Right cardiac atrium (tissue), 5 donors: ENCODE data around the gene FAM107B. TPM values are rescaled to one million over a fixed set of nuclear protein-coding genes. Genes with fewer than 3 reads are reported as not detected.

Source experiments
- ATAC-seq, 2 donors: fragments of 200-7000 bp; cut with Tn5 transposase; one replicate each; pipeline versions ENCODE4 v1.8.0 to v1.9.1; 2020; ENCODE audit warnings: moderate library complexity in 2 of 2, mild to moderate bottlenecking in 1 of 2
- DNase-seq, 3 donors: peaks; one replicate each; pipeline ENCODE4 v3.0.0-alpha.2; 2020
- H3K27ac ChIP-seq: one replicate; pipeline ENCODE4 v1.5.1; 2013; ENCODE audit warnings: mild to moderate bottlenecking, low read length, control low read depth, moderate library complexity
- H3K27me3 ChIP-seq: one replicate; pipeline ENCODE4 v1.6.1; 2013; ENCODE audit not compliant: control insufficient read depth, insufficient read depth
- H3K4me1 ChIP-seq: one replicate; pipeline ENCODE4 v1.6.1; 2013; ENCODE audit warnings: low read length; ENCODE audit not compliant: control insufficient read depth, insufficient read depth
- H3K4me3 ChIP-seq: one replicate; pipeline ENCODE4 v1.5.1; 2013; ENCODE audit warnings: low read length, control low read depth
- H3K9me3 ChIP-seq: one replicate; pipeline ENCODE4 v1.6.1; 2013; ENCODE audit warnings: low read length; ENCODE audit not compliant: control insufficient read depth
- WGBS: extraction: QIAGEN DNeasy Blood & Tissue Kit; methylation state at CpG from one replicate; pipeline ENCODE4 v1.1.7; 2013; 5-methylcytosine and 5-hydroxymethylcytosine counted together
- intact Hi-C, 4 donors: fragments of 100-400 bp; cut with DNase I; formaldehyde crosslinking; loops; one replicate each; pipeline versions ENCODE4 v1.11.0 to v1.14.0; 2022 to 2023
- polyA plus RNA-seq: library from polyadenylated mRNA; stranded (reverse); fragments of 200-250 nt; gene quantifications from one replicate; pipeline ENCODE4 v1.2.3, GENCODE V29; 2013
- total RNA-seq, 4 donors: library from RNA; stranded (reverse); fragmentation: NEBNext Ultra II Directional; extraction: Animal tissue kit (Norgen Biotek cat#: 25700); gene quantifications; one replicate each; pipeline ENCODE4 v1.2.1, GENCODE V29; 2021
- donor health status: healthy with polysubstance abuse.
- donor health status: DM: no; HTN: yes; CAD: no.
- donor health status: DM: no; HTN: no; CAD: no.
- donor health status: DM: no; HTN: yes; CAD: no; lungs with severe emphysema.
- donor health status: DM: yes; HTN: yes; CAD: no.

The FAM107B gene
- total and polyA plus RNA-seq, 5 donors: 4.3 to 18.7 (median 8.0) TPM

GRCh38 chr10:14527915-14528314 lies 246.8 kb downstream of the FAM107B start:
- DNase-seq (no peak), ATAC-seq (no peak)
- Histone ChIP-seq H3K27me3 (no peaks in the 10 kb centered on the region), H3K27ac (no peak overlapping the region), H3K4me1 (no peaks in the 10 kb centered on the region), H3K9me3 (no peaks in the 10 kb centered on the region), H3K4me3 (no peak overlapping the region)
- WGBS: 92% methylated on average over 3 of the region's 3 CpGs
- intact Hi-C loops: no loop called here

GRCh38 chr10:14527134-14527844 lies 247.4 kb downstream of the FAM107B start:
- H3K27me3 ChIP-seq: no peaks in the 10 kb centered on the region
- no peak overlapping the region for H3K27ac ChIP-seq
- ATAC-seq (no peak), DNase-seq (no peak)
- 98% methylated on average over 3 of the region's 3 CpGs for WGBS
- intact Hi-C loops: no loop called here
- H3K4me1 ChIP-seq: no peaks in the 10 kb centered on the region
- H3K9me3 ChIP-seq: no peaks in the 10 kb centered on the region
- no peak overlapping the region for H3K4me3 ChIP-seq

GRCh38 chr10:14526326-14526725 lies 248.4 kb downstream of the FAM107B start:
- intact Hi-C loops: no loop called here
- 98% methylated on average over 7 of the region's 7 CpGs for WGBS
- no peaks in the 10 kb centered on the region for H3K9me3 ChIP-seq

GRCh38 chr10:14524691-14525324 lies 249.9 kb downstream of the FAM107B start:
- H3K4me3 ChIP-seq: no peak overlapping the region
- WGBS: 93% methylated on average over 3 of the region's 3 CpGs
- ATAC-seq (no peak), DNase-seq (no peak)
- intact Hi-C loops: no loop called here
- H3K27ac ChIP-seq: no peak overlapping the region
- no peaks in the 10 kb centered on the region for H3K9me3 ChIP-seq
- H3K27me3 ChIP-seq: no peaks in the 10 kb centered on the region
- H3K4me1 ChIP-seq: no peaks in the 10 kb centered on the region

More at GRCh38 chr10:14526326-14526725, 248.4 kb downstream of the FAM107B start:
- Histone ChIP-seq H3K27me3 (no peaks in the 10 kb centered on the region), H3K4me1 (no peaks in the 10 kb centered on the region), H3K4me3 (no peak overlapping the region), H3K27ac (no peak overlapping the region)
- ATAC-seq: no peak
- no peak for DNase-seq

GRCh38 chr10:14523286-14523685 lies 251.4 kb downstream of the FAM107B start:
- intact Hi-C loops: no loop called here
- Histone ChIP-seq H3K27me3 (no peaks in the 10 kb centered on the region), H3K4me1 (no peaks in the 10 kb centered on the region), H3K4me3 (no peak overlapping the region), H3K9me3 (no peaks in the 10 kb centered on the region), H3K27ac (no peak overlapping the region)
- DNase-seq (no peak), ATAC-seq (no peak)
- WGBS: 82% methylated on average over 10 of the region's 10 CpGs

GRCh38 chr10:14519785-14520184 lies 254.9 kb downstream of the FAM107B start:
- DNase-seq (no peak), ATAC-seq (no peak)
- intact Hi-C loops: no loop called here
- WGBS: 81% methylated on average over 7 of the region's 7 CpGs
- Histone ChIP-seq H3K4me1 (no peaks in the 10 kb centered on the region), H3K9me3 (no peaks in the 10 kb centered on the region), H3K27ac (no peak overlapping the region), H3K4me3 (no peak overlapping the region), H3K27me3 (no peaks in the 10 kb centered on the region)

- Histone ChIP-seq H3K4me1 (no peaks in the 10 kb centered on the region), H3K9me3 (no peaks in the 10 kb centered on the region), H3K27ac (no peak overlapping the region), H3K4me3 (no peak overlapping the region), H3K27me3 (no peaks in the 10 kb centered on the region)
- 95% methylated on average over 3 of the region's 3 CpGs for WGBS
- intact Hi-C loops: no loop called here
- DNase-seq (no peak), ATAC-seq (no peak)
Measured at GRCh38 chr10:14518149-14518548, 256.5 kb downstream of the FAM107B start.

- no peak overlapping the region for H3K27ac ChIP-seq
- intact Hi-C loops: no loop called here
- no peaks in the 10 kb centered on the region for H3K9me3 ChIP-seq
- H3K4me3 ChIP-seq: no peak overlapping the region
- no peak for ATAC-seq
- DNase-seq: no peak
- 67% methylated on average over 4 of the region's 4 CpGs for WGBS
- no peaks in the 10 kb centered on the region for H3K27me3 ChIP-seq
- H3K4me1 ChIP-seq: no peaks in the 10 kb centered on the region
Measured at GRCh38 chr10:14513123-14513522, 261.6 kb downstream of the FAM107B start.

- no peaks in the 10 kb centered on the region for H3K9me3 ChIP-seq
- no peaks in the 10 kb centered on the region for H3K27me3 ChIP-seq
- H3K4me1 ChIP-seq: no peaks in the 10 kb centered on the region
- ATAC-seq: no peak
- 72% methylated on average over 2 of the region's 2 CpGs for WGBS
- H3K27ac ChIP-seq: no peak overlapping the region
- no peak for DNase-seq
- intact Hi-C loops: no loop called here
- H3K4me3 ChIP-seq: no peak overlapping the region
Measured at GRCh38 chr10:14510346-14510745, 264.4 kb downstream of the FAM107B start.

- Histone ChIP-seq H3K4me1 (no peaks in the 10 kb centered on the region), H3K27ac (no peak overlapping the region), H3K9me3 (no peaks in the 10 kb centered on the region), H3K27me3 (no peaks in the 10 kb centered on the region), H3K4me3 (no peak overlapping the region)
- ATAC-seq: peak; percentile 51 to 94
- intact Hi-C loops: no loop called here
- DNase-seq: no peak
- WGBS: 87% methylated on average over 14 of the region's 14 CpGs
Measured at GRCh38 chr10:14508725-14509124, 266.0 kb downstream of the FAM107B start.

GRCh38 chr10:14507781-14508180 lies 266.9 kb downstream of the FAM107B start:
- Histone ChIP-seq H3K27ac (no peak overlapping the region), H3K4me3 (no peak overlapping the region), H3K4me1 (no peaks in the 10 kb centered on the region), H3K27me3 (no peaks in the 10 kb centered on the region), H3K9me3 (no peaks in the 10 kb centered on the region)
- ATAC-seq (no peak), DNase-seq (no peak)
- 45% methylated on average over 4 of the region's 4 CpGs for WGBS
- intact Hi-C loops: no loop called here
